ES-I3 (cell line): ENCODE data around the gene GNA14.
"Not testable (repeated sequence)": the region's sequence is repeated elsewhere in the genome, so short reads cannot be mapped to it uniquely, and the experiment has no call there.

Source experiments
- H3K36me3 ChIP-seq: 2 replicates; pipeline ENCODE4 v1.6.1; 2013; ENCODE audit warnings: mild to moderate bottlenecking, low read length, control low read depth, moderate library complexity; ENCODE audit not compliant: insufficient read depth
- H3K4me1 ChIP-seq: 2 replicates; pipeline ENCODE4 v1.6.1; 2013; ENCODE audit warnings: mild to moderate bottlenecking, control low read depth, low read length; ENCODE audit not compliant: insufficient read depth
- H3K9ac ChIP-seq: 2 replicates; pipeline ENCODE4 v1.6.1; 2013; ENCODE audit warnings: low read depth, mild to moderate bottlenecking, low read length, moderate library complexity
- H3K9me3 ChIP-seq: 2 replicates; pipeline ENCODE4 v1.6.1; 2013; ENCODE audit warnings: mild to moderate bottlenecking, low read length, moderate library complexity; ENCODE audit not compliant: control insufficient read depth, insufficient read depth

GNA14 gene

DNA sequence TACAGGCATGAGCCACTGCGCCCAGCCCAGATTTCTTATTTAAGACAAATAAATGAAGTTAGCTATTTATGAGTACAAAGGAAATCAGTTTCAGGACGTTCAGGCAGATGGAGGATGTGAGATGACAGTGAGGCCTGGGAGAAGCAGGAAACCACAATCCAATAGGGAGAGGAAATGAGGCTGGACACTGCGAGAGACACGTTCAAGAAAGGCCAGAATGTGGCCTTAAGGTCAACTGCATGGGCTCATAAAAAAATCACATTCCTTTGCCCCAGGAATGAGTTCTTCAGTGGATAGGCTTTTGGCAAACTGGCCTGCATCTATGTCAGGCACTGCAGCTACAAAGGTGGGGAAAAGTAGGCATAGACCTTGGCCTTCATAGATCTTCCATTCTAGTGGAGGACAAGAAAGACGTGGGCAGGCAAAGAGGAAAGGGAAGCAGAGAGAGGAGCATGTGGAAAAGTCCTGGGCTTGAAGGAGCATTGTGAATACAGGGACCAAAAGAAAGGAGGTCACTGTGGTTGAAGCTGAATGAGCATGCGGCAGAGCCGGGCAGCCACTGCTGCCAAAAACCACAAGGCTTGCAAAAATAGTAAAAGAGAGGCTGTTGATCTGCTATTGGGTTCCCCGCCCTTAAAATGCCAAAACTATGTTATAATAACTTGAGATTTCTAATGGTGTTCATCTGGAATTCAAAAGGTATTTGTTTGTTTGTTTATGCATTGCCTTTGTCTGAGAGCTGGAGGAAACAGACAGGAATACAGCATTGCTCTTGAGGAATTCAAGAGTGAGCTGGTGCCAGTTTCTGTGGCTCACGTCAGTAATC lies 133.0 kb downstream of the GNA14 start:
- no peaks in the 10 kb centered on the region for H3K4me1 ChIP-seq
- no peak overlapping the region for H3K9ac ChIP-seq

DNA sequence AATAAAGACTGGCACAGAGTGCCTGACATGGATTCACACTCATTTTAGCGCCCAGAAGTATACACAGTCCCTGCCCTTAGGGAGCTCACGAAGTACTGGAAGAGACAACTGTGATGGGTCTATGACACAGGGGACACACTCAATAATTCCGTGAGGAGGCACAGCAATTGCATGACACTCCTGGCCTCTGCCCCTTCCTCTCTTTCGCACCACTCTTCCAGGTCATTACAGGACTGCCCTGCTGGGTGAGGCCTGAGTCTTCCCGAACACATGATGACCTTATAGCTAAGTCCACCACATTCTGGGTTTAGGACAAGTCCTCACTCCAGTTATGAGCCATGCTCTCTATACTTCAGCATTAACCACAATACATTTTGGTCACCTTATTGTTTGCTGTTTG lies 134.7 kb downstream of the GNA14 start:
- Histone ChIP-seq H3K9ac (no peak overlapping the region), H3K4me1 (no peaks in the 10 kb centered on the region), H3K9me3 (no peaks in the 10 kb centered on the region), H3K36me3 (no peaks in the 10 kb centered on the region)

More for the DNA sequence above, 133.0 kb downstream of the GNA14 start:
- Histone ChIP-seq H3K9me3 (no peaks in the 10 kb centered on the region), H3K36me3 (no peaks in the 10 kb centered on the region)

DNA sequence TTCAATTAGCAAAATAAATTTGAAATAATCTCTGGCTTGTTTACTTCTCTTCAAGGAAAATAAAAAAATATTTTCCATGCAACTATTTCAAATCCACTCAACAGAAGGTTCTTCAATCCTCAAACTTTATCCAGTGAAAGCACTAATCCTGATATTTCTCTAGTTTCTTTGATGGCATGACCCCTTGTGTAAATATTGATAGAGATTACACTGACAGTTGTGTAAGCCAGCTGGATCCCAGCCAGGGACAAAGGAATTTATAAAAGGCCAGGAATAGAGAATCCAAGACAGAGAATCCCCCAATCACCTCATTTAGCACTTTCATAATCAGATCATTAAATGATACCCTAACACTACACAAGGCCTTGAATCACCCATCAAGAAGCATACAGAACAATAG lies 135.2 kb downstream of the GNA14 start:
- Histone ChIP-seq H3K36me3 (no peaks in the 10 kb centered on the region), H3K4me1 (no peaks in the 10 kb centered on the region), H3K9me3 (no peaks in the 10 kb centered on the region), H3K9ac (no peak overlapping the region)

DNA sequence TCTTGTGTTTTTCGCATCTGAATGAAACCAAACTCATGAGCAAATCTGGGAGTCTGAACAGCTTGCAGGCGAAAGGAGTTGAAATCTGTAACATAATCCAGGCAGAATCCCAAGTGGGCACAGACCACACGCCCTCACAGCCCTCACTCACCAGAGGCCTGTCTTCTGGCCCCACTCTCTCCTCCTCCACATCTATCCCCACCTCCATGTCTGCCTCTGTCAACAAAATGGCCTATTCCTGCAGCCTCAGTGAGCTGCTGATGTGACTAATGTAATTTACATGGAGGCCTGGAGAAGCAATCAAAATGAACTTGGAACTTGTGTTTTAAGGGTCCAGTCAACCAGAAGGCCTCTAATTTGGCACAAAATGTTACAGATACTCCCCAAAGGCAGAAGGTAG lies 136.6 kb downstream of the GNA14 start:
- no peaks in the 10 kb centered on the region for H3K36me3 ChIP-seq
- H3K4me1 ChIP-seq: no peaks in the 10 kb centered on the region
- H3K9ac ChIP-seq: no peak overlapping the region
- H3K9me3 ChIP-seq: no peaks in the 10 kb centered on the region

DNA sequence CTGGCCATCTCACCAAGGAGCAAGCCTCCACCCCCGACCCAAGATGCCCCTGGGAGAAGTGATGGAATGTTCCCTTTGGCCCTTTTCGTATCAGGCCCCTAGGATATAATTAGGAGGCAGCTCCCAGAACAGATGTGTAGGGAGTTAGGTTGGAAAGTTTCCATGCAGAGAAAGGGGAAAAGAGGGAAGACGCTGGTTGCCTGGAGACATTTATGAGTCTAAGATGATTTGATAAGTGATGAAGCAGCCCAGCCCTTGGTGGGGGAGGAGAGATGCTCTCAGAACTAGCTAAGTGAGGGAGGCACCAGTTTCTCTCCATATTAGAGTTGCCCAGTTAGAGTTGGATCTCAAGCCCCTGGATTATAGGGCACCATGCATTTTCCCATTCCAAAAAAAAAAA lies 137.5 kb downstream of the GNA14 start:
- H3K36me3 ChIP-seq: no peaks in the 10 kb centered on the region
- no peak overlapping the region for H3K9ac ChIP-seq
- no peaks in the 10 kb centered on the region for H3K9me3 ChIP-seq
- H3K4me1 ChIP-seq: no peaks in the 10 kb centered on the region

DNA sequence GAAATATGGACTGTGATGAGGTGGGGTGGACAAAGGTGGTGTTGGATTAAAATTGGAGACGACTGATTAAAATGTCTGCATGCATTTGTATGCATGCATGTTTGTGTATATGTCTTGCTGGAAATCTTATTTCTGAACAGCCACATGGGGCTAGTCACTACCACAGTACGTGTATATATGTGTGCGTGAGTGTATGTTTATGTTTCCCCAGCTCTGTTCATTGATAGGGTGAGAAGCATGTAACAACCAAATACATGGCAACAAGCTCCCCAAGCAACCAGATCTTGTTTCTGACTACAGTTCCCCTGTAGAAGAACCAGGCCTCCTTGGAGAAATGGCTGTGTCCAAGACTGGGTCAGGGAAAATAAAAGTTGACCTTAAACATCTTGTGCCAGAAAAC lies 139.7 kb downstream of the GNA14 start:
- Histone ChIP-seq H3K36me3 (no peaks in the 10 kb centered on the region), H3K4me1 (no peaks in the 10 kb centered on the region), H3K9me3 (no peaks in the 10 kb centered on the region), H3K9ac (no peak overlapping the region)

DNA sequence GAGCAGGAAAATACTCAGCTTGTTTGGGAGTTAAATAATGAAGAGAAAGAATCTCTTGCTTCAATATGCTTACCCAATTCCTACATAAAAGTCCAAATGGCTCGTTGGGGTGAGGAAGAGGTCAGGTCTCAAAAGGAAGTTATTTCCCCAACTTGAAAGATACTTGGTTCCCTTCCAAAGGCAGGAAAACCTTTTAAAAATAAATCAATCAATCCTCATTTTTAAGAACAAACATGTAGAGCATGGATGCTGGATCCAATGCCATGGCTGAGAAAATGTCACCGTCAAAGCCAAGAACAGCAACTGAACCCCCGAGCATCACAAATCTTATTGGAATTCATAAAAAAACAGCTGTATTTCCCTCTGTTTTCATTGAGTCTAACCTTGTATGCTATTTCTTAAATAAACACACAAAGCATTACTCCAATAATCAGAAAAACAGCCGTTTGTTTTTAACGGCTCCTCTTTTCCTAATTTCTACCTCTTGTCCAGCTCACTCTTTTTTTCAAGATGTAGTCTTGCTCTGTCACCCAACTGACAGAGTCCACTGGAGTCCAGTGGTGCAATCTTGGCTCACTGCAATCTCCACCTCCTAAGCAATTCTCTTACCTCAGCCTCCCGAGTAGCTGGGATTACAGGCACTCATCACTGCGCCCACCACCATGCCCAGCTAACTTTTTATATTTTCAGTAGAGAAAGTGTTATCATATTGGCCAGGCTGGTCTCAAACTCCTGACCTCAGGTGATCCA lies 140.7 kb downstream of the GNA14 start:
- no peaks in the 10 kb centered on the region for H3K36me3 ChIP-seq
- no peaks in the 10 kb centered on the region for H3K4me1 ChIP-seq
- no peaks in the 10 kb centered on the region for H3K9me3 ChIP-seq

DNA sequence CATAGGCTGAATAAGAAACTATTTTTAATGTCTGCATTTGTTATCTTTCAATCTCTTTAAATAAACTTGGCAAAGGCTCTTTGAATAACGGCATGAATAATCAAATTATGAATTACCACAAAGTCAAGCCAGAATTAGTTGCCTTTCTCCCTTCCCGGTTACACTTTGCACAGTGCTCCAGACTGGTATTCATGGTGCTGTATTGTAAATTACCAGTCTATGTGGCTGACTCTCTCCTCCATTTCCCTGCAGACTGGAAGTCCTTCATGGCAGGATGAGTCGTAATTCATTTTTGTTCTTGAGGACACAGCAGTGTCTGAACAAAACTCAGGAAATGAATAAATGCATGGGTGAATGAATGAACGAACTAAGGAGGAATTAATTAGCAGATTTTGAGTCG lies 142.9 kb downstream of the GNA14 start:
- H3K36me3 ChIP-seq: no peaks in the 10 kb centered on the region
- no peaks in the 10 kb centered on the region for H3K4me1 ChIP-seq
- H3K9me3 ChIP-seq: no peaks in the 10 kb centered on the region
- H3K9ac ChIP-seq: no peak overlapping the region

More for the DNA sequence above, 140.7 kb downstream of the GNA14 start:
- H3K9ac ChIP-seq: no peak overlapping the region

DNA sequence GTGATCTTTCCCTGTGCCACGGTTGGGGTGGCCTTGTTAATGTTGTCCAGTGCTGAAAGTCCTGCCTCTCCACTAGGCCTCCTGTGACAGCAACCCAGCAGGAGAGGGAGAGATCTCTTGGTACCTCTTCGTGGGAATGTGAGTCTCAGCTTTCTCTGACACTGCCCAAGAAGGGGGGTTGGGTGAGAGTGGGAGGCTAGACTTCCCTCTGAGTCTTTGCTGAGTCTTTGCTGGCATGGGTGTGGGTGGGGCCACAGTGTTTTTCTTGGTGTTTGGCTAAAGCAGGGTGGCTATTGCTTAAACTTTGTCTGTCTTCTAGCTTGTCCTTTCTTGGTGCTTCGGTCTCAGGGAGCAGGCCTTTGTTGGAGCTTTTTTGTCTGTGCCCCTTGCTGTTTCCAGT lies 145.6 kb downstream of the GNA14 start:
- Histone ChIP-seq H3K36me3 (no peaks in the 10 kb centered on the region), H3K4me1 (no peaks in the 10 kb centered on the region), H3K9ac (no peak overlapping the region), H3K9me3 (no peaks in the 10 kb centered on the region)

DNA sequence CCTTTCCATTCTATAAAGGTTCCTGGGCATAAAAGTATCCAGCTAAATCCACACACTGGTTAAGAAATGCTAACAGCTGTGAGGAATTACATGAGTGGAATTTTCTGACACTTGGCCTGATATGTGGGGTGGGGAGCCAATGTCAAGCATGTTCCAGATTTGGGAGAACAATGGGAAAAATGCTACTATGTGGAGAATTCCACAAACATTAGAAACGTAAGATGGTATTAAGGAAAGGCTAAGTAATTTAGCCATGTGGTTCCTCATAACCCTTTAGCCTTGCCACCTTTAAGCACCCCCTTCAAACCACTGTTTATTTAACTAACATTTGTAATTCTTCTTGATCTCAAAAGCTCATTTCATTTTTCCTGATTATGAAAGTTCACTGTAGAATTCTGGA lies 149.2 kb downstream of the GNA14 start:
- no peak overlapping the region for H3K9ac ChIP-seq
- H3K36me3 ChIP-seq: no peaks in the 10 kb centered on the region
- H3K9me3 ChIP-seq: no peaks in the 10 kb centered on the region
- H3K4me1 ChIP-seq: peaks cover 8% of the 10 kb centered on the region; the same call in 1 of the 2 replicates

DNA sequence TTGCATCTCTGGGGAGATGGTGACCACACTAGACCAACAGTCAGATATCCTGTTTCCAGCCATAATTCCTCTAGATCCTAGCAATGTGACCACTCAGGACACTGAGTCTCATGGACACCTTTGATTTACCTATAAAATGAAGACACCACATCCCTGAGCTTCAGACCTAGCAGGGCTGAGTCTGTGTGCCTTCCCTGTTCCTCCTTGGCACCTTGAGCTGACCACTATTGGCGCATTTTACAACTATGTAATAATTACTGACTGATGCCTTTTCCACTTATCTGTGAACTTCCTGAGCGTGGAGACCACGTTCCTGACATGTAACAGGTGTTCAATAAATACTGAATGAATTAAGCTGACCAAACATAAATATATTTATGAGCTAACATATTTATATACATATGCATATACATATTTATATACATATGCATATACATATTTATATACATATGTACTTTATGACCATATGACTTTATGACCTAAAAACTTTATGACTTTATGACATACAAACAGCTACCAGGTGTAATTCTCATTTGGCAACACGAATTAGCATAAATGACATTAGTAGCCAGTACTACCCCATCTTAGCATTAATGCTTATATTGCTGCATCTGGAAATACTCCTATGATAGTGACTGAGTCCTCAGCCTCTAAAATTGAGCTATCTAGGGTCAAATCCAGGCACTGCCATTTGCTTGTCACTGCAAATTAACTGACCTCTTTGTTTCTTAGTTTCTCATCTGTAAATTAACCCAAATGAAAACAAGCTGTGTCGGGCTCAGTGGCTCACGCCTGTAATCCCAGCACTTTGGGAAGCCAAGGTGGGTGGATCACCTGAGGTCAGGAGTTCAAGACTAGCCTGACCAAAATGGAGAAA lies 150.6 kb downstream of the GNA14 start:
- Histone ChIP-seq H3K9me3 (no peaks in the 10 kb centered on the region), H3K4me1 (peaks cover 8% of the 10 kb centered on the region; the same call in 1 of the 2 replicates), H3K9ac (no peak overlapping the region), H3K36me3 (no peaks in the 10 kb centered on the region)

DNA sequence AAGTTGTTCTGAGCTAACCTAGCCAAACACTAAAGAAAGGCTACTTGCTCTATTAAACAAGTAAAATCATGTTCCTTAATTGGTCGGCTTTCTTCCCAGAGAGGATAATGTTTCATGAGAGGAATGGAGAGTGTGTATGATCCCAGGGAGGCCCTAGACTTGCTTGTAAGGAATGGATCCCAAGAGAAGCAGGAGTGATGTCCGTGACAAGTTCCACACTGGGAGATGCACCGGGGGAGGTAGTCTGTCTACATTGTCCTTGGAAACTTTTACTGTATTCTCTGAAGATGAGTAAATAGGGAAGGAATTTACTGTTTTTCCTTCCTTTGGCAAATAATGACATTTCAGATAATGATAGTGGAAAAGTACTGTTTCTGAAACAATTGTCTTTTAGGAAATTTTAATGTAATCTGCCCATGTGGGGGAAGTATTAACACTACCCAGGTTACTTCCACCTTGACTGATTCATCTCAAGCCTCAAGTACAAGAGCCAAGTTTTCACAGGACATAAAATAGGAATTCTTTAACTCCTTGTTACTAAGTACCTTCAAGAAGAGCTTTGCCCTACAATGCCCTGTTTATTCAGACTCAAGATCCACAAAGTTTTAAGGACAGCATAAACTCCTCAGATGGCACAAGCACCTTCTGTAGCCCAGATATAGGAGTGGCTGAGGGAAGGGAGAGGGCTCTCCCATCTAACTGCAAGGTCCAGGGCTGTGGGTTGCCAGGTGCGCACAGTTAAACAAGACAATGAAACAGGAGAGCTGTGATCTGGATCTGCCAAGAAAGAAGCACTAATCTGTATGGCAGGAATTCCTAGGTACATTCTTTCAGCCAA lies 152.1 kb downstream of the GNA14 start:
- no peaks in the 10 kb centered on the region; the same call in 1 of the 2 replicates for H3K9me3 ChIP-seq
- peaks cover 8% of the 10 kb centered on the region; the same call in 1 of the 2 replicates for H3K4me1 ChIP-seq
- H3K9ac ChIP-seq: no peak overlapping the region
- H3K36me3 ChIP-seq: no peaks in the 10 kb centered on the region

DNA sequence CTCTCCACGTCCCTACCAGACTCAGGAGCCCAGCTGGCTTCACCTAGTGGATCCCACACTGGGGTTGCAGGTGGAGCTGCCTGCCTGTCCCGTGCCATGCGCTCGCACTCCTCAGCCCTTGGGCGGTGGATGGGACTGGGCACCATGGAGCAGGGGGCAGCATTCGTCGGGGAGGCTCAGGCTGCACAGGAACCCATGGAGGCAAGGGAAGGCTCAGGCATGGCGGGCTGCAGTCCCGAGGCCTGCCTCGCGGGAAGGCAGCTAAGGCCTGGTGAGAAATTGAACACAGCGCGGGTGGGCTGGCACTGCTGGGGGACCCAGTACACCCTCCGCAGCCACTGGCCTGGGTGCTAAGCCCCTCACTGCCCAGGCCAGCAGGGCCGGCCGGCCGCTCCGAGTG lies 157.8 kb downstream of the GNA14 start:
- H3K4me1 ChIP-seq, H3K9me3 ChIP-seq, H3K36me3 ChIP-seq, H3K9ac ChIP-seq: not testable (repeated sequence)
